Neural cell (in vitro differentiated cells): ENCODE measurements around the gene WDR7. TPM values are rescaled to one million over a fixed set of nuclear protein-coding genes. Genes with fewer than 3 reads are reported as not detected.

ENCODE experiments used
- H2AFZ ChIP-seq: fragments of 200-600, 300-800 bp; sonication (generic), shearing (Covaris generic); 2 replicates; pipeline ENCODE4 v1.6.0; 2014; ENCODE audit warnings: low read depth, mild to moderate bottlenecking, antibody characterized with exemption, low read length, moderate library complexity
- H3F3A ChIP-seq: fragments of 200-600 bp; shearing (Covaris generic); 2 replicates; pipeline ENCODE4 v1.6.1; 2016; ENCODE audit warnings: mild to moderate bottlenecking, moderate library complexity, mixed read lengths, antibody characterized with exemption, low read length; ENCODE audit not compliant: insufficient read depth, poor library complexity, severe bottlenecking
- H3K27ac ChIP-seq: fragments of 200-600, 300-800 bp; sonication (generic), shearing (Covaris generic); 2 replicates; pipeline ENCODE4 v1.5.1; 2014; ENCODE audit warnings: mild to moderate bottlenecking, low read length, moderate library complexity
- H3K27me3 ChIP-seq: fragments of 300-800, 200-600 bp; sonication (generic), shearing (Covaris generic); 2 replicates; pipeline ENCODE4 v1.6.0; 2014; ENCODE audit warnings: mild to moderate bottlenecking, low read depth, low read length, moderate library complexity; ENCODE audit not compliant: insufficient read depth
- H3K36me3 ChIP-seq: fragments of 300-800, 200-600 bp; sonication (generic), shearing (Covaris generic); 2 replicates; pipeline ENCODE4 v1.5.1; 2014; ENCODE audit warnings: mild to moderate bottlenecking, antibody characterized with exemption, low read length, moderate library complexity; ENCODE audit not compliant: insufficient read depth
- H3K4me2 ChIP-seq: fragments of 300-800, 200-600 bp; sonication (generic), shearing (Covaris generic); 2 replicates; pipeline ENCODE4 v1.6.0; 2014; ENCODE audit warnings: mild to moderate bottlenecking, low read length
- H3K4me3 ChIP-seq: fragments of 300-800, 200-600 bp; sonication (generic), shearing (Covaris generic); 2 replicates; pipeline ENCODE4 v1.5.1; 2014; ENCODE audit warnings: mild to moderate bottlenecking, low read length, moderate library complexity
- H3K79me2 ChIP-seq: fragments of 200-600 bp; shearing (Covaris generic); replicated peaks from 2 replicates; pipeline ENCODE4 v1.6.0; 2014; ENCODE audit warnings: mild to moderate bottlenecking, low read length, moderate library complexity; ENCODE audit not compliant: insufficient read depth
- H3K9ac ChIP-seq: fragments of 300-800, 200-600 bp; sonication (generic), shearing (Covaris generic); 2 replicates; pipeline ENCODE4 v1.6.1; 2016; ENCODE audit warnings: mild to moderate bottlenecking, low read length, mixed read lengths
- H3K9me2 ChIP-seq: fragments of 200-600 bp; shearing (Covaris generic); 2 replicates; pipeline ENCODE4 v1.6.1; 2016; ENCODE audit warnings: mild to moderate bottlenecking, low read length, mixed read lengths; ENCODE audit not compliant: insufficient read depth
- H3K9me3 ChIP-seq: fragments of 200-600, 300-800 bp; sonication (generic), shearing (Covaris generic); 2 replicates; pipeline ENCODE4 v1.6.1; 2016; ENCODE audit warnings: mild to moderate bottlenecking, mixed run types, low read length, moderate library complexity, mixed read lengths
- H4K20me1 ChIP-seq: fragments of 200-600 bp; shearing (Covaris generic); 2 replicates; pipeline ENCODE4 v1.6.1; 2016; ENCODE audit warnings: mild to moderate bottlenecking, mixed run types; ENCODE audit not compliant: insufficient read depth
- CTCF ChIP-seq: fragments of 450-650 bp; IDR thresholded peaks from 2 replicates; pipeline ENCODE4 v1.5.1; 2014; ENCODE audit warnings: antibody characterized with exemption, mild to moderate bottlenecking, moderate library complexity; ENCODE audit not compliant: poor library complexity, severe bottlenecking
- EP300 ChIP-seq: fragments of 450-650 bp; conservative IDR thresholded peaks from 2 replicates; pipeline ENCODE4 v1.6.1; 2014; ENCODE audit warnings: antibody characterized with exemption, mild to moderate bottlenecking, moderate library complexity; ENCODE audit not compliant: poor library complexity, severe bottlenecking
- EZH2 ChIP-seq: fragments of 200-600, 300-800 bp; shearing (Covaris generic), sonication (generic); IDR thresholded peaks from 2 replicates; pipeline ENCODE4 v1.6.1; 2014; ENCODE audit warnings: antibody characterized with exemption, low read length, borderline replicate concordance, mild to moderate bottlenecking; ENCODE audit not compliant: insufficient read depth, poor library complexity, severe bottlenecking
- MXI1 ChIP-seq: fragments of 450-650 bp; conservative IDR thresholded peaks from 2 replicates; pipeline ENCODE4 v1.6.1; 2014; ENCODE audit warnings: antibody characterized with exemption, mild to moderate bottlenecking; ENCODE audit not compliant: poor library complexity, severe bottlenecking
- POLR2AphosphoS5 ChIP-seq: IDR thresholded peaks from 2 replicates; pipeline ENCODE4 v1.6.1; 2012
- RAD21 ChIP-seq: fragments of 450-650 bp; conservative IDR thresholded peaks from 2 replicates; pipeline ENCODE4 v1.6.1; 2014; ENCODE audit warnings: antibody characterized with exemption, mild to moderate bottlenecking, moderate library complexity
- REST ChIP-seq: IDR thresholded peaks from 2 replicates; pipeline ENCODE4 v1.6.1; 2012; ENCODE audit warnings: borderline replicate concordance
- SMC3 ChIP-seq: fragments of 450-650 bp; conservative IDR thresholded peaks from 2 replicates; pipeline ENCODE4 v1.6.1; 2014; ENCODE audit warnings: antibody characterized with exemption, mild to moderate bottlenecking, moderate library complexity; ENCODE audit not compliant: poor library complexity
- TAF1 ChIP-seq: IDR thresholded peaks from 2 replicates; pipeline ENCODE4 v1.6.1; 2012; ENCODE audit warnings: low read depth
- polyA plus RNA-seq: library from polyadenylated mRNA; depleted of rRNA; stranded (reverse); fragments of >200 nt; gene quantifications from 2 replicates; pipeline ENCODE4 v1.2.3, GENCODE V29; 2014

The WDR7 gene
- polyA plus RNA-seq, 1 donor from 2014 or later: 15.1 TPM

DNA sequence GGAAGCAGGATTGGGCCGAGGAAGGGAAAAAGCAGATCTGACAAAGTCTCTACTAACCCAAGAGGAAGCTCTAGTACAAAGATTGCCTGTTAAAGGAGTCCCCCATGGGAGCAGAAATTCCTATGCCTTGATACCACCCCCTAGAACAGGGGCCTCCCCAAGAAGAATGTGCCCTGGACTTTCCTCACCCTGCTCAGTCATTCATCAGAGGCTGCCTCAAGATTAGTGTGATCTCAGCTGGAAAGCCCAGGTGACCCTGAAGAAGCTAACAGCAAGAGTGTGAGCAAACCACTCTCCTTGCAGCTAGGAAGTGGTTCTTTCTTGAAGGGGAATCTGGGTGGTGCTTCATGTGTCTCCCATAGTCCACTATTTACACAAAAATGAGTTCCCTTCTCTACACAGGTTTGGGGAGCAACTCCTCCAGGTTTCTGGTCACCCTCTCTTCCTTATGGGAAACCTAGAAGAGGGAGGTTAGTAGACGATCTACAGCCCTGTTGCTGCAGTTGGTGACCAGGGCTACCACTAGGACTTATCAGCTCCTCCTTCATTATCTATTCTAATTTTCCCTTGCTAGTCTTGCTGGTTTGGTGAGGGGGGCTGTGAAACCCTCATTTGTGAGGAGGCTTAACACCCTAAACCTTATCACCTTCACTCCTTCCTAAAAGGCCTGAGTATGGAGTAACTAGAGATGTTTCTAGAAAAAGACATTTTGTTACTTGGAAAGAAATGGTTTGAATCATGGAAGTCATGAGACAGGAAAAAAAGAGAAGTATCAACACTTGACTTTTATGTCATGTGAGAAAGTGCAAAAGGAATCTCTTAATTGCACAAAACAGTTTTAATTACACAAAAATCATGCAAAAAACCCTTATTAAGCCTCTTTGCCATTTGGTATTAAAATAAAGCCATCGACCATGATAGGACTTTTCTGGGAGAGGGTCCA is 2.9 kb upstream of the WDR7 start:
- no peak for TF ChIP-seq CTCF
- H3K27ac ChIP-seq: no peak overlapping the region
- no peaks in the 10 kb centered on the region for H3F3A ChIP-seq
- H3K9ac ChIP-seq: no peak overlapping the region
- no peak overlapping the region for H3K4me2 ChIP-seq
- no peak overlapping the region for H3K4me3 ChIP-seq
- H3K27me3 ChIP-seq: no peaks in the 10 kb centered on the region
- no peaks in the 10 kb centered on the region for H3K36me3 ChIP-seq
- H4K20me1 ChIP-seq: no peaks in the 10 kb centered on the region
- H3K9me3 ChIP-seq: no peaks in the 10 kb centered on the region
- no peaks in the 10 kb centered on the region for H3K9me2 ChIP-seq
- no peak overlapping the region for H2AFZ ChIP-seq
- H3K79me2 ChIP-seq: peaks cover 16% of the 10 kb centered on the region

GRCh38 chr18:56649996-56650395 is 1.2 kb upstream of the WDR7 start:
- TF ChIP-seq CTCF (no peak), TAF1 (no peak), EZH2 (no peak), SMC3 (no peak), REST (no peak), EP300 (no peak), MXI1 (no peak), POLR2AphosphoS5 (no peak), RAD21 (no peak)
- Histone ChIP-seq H3K27me3 (no peaks in the 10 kb centered on the region), H3K36me3 (no peaks in the 10 kb centered on the region), H4K20me1 (no peaks in the 10 kb centered on the region), H3K79me2 (peaks cover 26% of the 10 kb centered on the region), H3K4me3 (peak overlapping the region; percentile 79), H3K9me3 (no peaks in the 10 kb centered on the region), H3F3A (no peaks in the 10 kb centered on the region), H2AFZ (no peak overlapping the region), H3K9ac (no peak overlapping the region), H3K4me2 (no peak overlapping the region), H3K27ac (no peak overlapping the region), H3K9me2 (no peaks in the 10 kb centered on the region)
